Pancreas (tissue), 10 donors: Measurements from ENCODE around the gene RABGGTA. TPM values are rescaled to one million over a fixed set of nuclear protein-coding genes. Genes with fewer than 3 reads are reported as not detected.

ENCODE experiments used
- ATAC-seq, 4 donors: fragments of 200-7000 bp; cut with Tn5 transposase; one replicate each; pipeline versions ENCODE4 v1.8.0 to v1.9.1; 2020; ENCODE audit warnings: mild to moderate bottlenecking in 4 of 4, moderate library complexity in 4 of 4
- DNase-seq, 6 donors: peaks; one replicate each; pipeline ENCODE4 v3.0.0-alpha.2; 2020
- FAIRE-seq: peaks from 2 replicates; lab custom pipeline; 2012; peaks lifted over from hg19 to GRCh38; lab: Jason Lieb, UNC
- H3K27ac ChIP-seq, 4 donors: fragments of 200-600 bp; sonication (generic); 1 replicate in 3 of 4; 2 replicates in 1 of 4; pipeline versions ENCODE4 v1.5.0 to v1.8.0; 2020
- H3K27me3 ChIP-seq, 4 donors: fragments of 200-600 bp; one replicate each; pipeline ENCODE4 v1.8.0; 2021
- H3K36me3 ChIP-seq, 3 donors: fragments of 200-600 bp; sonication (generic) in 1 of 3; one replicate each; pipeline versions ENCODE4 v1.5.0 to v1.8.0; 2020 to 2021
- H3K4me1 ChIP-seq, 3 donors: fragments of 200-600 bp; one replicate each; pipeline ENCODE4 v1.8.0; 2021
- H3K4me3 ChIP-seq, 4 donors: fragments of 200-600 bp; sonication (generic) in 2 of 4; one replicate each; pipeline versions ENCODE4 v1.5.0 to v1.8.0; 2020 to 2021
- H3K9me3 ChIP-seq, 4 donors: fragments of 200-600 bp; one replicate each; pipeline ENCODE4 v1.8.0; 2021
- WGBS, 2 donors: extraction: QIAGEN DNeasy Blood & Tissue Kit; methylation state at CpG; one replicate each; pipeline ENCODE4 v1.1.7; 2013; 5-methylcytosine and 5-hydroxymethylcytosine counted together
- intact Hi-C, 3 donors: fragments of 100-400 bp; cut with DNase I; formaldehyde crosslinking; loops; one replicate each; pipeline versions ENCODE4 v1.11.1 to v1.14.2; 2022
- polyA plus RNA-seq, 2 donors: library from polyadenylated mRNA; stranded (reverse); fragments of 200-250 nt; gene quantifications; one replicate each; pipeline ENCODE4 v1.2.3, GENCODE V29; 2013
- total RNA-seq, 6 donors: library from RNA; stranded (reverse); fragmentation: NEBNext Ultra II Directional in 4 of 6; extraction: Animal tissue kit (Norgen Biotek cat#: 25700) in 4 of 6; gene quantifications; one replicate each; pipeline versions ENCODE4 v1.2.1 to v1.2.4, GENCODE V29; 2021 to 2023
- TF ChIP-seq, protein P1 (sequence below), 4 donors: fragments of 200-600 bp; sonication (generic) in 3 of 4; IDR thresholded peaks; one replicate each; pipeline versions ENCODE4 v1.5.0 to v1.8.0; 2021; ENCODE audit warnings: antibody characterized with exemption in 4 of 4
- donor health status: healthy with polysubstance abuse.
- donor health status: DM: no; HTN: no; CAD: no; lungs with moderate emphysema.
- donor health status: DM: no; HTN: no; CAD: no.
- donor health status: control.
- donor health status: control.
- donor health status: Bipolar disorder and iron deficiency.
- donor health status: DM: yes; HTN: yes; CAD: no.
- donor health status: DM: no; HTN: no; CAD: no.
- donor health status: DM: no; HTN: no; CAD: no.
- donor health status: DM: yes; HTN: yes; CAD: no.

The RABGGTA gene
- total and polyA plus RNA-seq, 8 donors: 15.4 to 51.5 (median 19.9) TPM

DNA sequence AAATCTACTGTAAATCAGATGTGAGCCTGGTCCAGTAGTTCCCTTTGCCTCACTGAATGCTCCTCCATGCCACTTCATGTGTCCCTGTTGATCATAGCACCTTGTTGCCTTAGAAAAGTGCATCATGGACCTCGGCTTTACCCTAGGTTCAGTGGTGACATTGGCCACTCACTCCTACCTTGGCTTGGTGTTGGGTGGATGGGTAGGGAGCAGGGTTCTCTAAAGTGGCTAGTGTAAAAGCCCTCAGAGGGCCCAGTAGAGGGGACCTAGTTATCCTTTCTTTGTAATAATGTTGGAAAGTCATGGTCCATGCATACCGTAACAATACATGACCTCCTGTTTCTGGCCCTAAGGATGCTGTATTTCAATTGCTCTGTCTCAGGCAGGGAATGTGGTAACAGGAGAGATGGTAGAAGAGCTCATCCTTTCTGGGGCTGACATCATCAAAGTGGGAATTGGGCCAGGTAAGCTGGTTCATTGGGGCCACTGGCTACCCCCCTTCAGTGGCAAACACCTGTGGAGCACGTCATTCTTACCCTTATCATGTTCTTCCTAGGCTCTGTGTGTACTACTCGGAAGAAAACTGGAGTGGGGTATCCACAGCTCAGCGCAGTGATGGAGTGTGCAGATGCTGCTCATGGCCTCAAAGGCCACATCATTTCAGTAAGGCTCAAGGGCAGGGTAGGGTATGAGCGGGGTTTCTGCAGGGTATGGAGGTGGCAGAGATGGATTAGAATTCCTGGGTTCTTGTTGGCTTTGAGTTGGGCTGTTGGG lies 34.5 kb downstream of the RABGGTA start:
- H3K9me3 ChIP-seq: no peaks in the 10 kb centered on the region
- no peak overlapping the region for H3K4me3 ChIP-seq
- peaks cover 22 to 36% (median 36%) of the 10 kb centered on the region in 3 donors for H3K4me1 ChIP-seq
- intact Hi-C loops: no loop called here
- no peaks in the 10 kb centered on the region for H3K27me3 ChIP-seq
- FAIRE-seq (no peak), ATAC-seq (no peak), DNase-seq (no peak)
- H3K27ac ChIP-seq: no peak overlapping the region
- WGBS, 2 donors: 86 to 87% methylated on average over 6 of the region's 6 CpGs
- H3K36me3 ChIP-seq: peaks cover 5 to 39% (median 27%) of the 10 kb centered on the region in 3 donors
- TF ChIP-seq, protein P1, sequence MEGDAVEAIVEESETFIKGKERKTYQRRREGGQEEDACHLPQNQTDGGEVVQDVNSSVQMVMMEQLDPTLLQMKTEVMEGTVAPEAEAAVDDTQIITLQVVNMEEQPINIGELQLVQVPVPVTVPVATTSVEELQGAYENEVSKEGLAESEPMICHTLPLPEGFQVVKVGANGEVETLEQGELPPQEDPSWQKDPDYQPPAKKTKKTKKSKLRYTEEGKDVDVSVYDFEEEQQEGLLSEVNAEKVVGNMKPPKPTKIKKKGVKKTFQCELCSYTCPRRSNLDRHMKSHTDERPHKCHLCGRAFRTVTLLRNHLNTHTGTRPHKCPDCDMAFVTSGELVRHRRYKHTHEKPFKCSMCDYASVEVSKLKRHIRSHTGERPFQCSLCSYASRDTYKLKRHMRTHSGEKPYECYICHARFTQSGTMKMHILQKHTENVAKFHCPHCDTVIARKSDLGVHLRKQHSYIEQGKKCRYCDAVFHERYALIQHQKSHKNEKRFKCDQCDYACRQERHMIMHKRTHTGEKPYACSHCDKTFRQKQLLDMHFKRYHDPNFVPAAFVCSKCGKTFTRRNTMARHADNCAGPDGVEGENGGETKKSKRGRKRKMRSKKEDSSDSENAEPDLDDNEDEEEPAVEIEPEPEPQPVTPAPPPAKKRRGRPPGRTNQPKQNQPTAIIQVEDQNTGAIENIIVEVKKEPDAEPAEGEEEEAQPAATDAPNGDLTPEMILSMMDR (IDR thresholded peaks at IDR 0.05): no peak

DNA sequence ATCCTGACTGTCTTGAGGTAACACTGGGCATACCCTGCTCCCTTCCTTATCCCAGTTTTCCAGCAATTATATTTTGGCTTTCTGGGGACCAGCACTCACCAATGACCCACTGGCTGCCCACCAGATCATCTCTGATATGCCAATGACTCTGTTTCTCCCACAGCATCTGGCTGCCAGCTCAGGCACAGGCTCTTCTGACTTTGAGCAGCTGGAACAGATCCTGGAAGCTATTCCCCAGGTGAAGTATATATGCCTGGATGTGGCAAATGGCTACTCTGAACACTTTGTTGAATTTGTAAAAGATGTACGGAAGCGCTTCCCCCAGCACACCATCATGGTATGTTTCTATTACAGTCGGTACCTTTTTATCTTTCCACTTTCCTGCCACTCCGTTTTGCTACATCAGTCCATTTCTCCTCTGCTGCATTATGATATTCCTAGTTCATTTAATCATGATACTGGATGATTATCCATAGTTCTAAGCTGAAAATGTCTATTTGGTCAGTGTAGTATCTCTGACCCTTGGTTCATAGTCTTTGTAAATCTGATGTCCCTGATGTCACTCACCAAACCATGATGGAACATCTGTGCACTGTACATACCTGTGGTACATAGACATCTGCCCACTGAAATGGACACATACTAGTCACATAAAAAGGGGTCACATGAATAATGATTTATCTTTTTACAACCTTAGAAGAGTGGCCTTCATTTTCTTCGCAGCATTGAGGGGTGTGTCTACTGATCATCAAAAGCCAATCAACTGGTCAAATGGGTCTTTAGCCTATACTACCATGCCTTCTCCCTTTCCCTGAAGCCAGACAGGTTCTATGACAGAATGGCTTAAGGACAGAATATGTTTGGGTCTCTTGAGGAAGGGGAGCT lies 35.4 kb downstream of the RABGGTA start:
- H3K27me3 ChIP-seq: no peaks in the 10 kb centered on the region
- TF ChIP-seq, protein P1 (IDR thresholded peaks at IDR 0.05): no peak
- no peaks in the 10 kb centered on the region for H3K9me3 ChIP-seq
- DNase-seq (no peak), ATAC-seq (no peak), FAIRE-seq (no peak)
- peaks cover 5 to 39% (median 27%) of the 10 kb centered on the region in 3 donors for H3K36me3 ChIP-seq
- H3K4me3 ChIP-seq: no peak overlapping the region
- 84 to 92% methylated on average over 5 of the region's 5 CpGs for WGBS, 2 donors
- intact Hi-C loops: no loop called here
- no peak overlapping the region for H3K27ac ChIP-seq
- H3K4me1 ChIP-seq: peaks cover 16 to 33% (median 33%) of the 10 kb centered on the region in 3 donors

DNA sequence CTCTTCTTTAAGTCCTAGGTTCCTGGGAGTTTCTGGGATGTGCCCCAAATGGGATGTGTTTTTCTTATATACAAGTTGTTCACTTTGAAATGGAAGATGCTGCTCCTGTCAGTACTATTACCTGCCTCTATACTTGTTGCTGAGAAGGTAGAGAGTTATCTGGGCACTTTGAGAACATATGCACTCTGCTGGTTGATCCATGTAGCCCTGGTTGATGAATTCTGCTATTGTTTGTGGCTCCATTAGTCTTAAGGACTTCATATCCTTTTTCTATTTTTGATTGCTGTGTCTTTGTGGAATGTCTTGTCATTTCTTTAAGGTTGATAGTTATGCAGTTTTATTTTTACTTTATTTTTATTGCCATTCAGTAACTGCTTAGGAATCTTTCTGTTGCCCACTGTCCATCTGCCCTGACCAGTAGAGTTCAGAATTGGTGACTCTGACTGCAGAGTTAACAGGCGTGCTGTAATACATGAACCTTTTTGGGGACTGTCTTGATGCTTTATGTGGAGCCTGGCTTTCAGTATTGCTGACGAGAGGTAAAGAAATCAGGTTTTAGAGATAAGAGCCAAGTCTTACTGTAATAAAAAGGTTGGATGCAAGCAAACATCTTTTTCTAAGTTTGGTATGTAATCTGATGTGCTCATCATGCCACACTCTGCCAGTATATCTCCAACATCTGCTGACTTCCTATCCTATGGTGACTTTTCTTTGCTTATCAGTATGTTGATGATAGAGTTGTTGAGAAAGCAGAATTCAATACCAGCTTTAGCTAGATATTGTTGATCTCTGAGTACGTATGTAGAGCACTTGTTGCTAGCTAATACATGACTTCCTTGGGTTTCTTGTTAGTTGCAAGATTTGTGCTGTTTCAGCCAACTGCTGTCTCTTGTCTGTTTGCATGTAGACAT lies 37.0 kb downstream of the RABGGTA start:
- Histone ChIP-seq H3K36me3 (peaks cover 5 to 32% (median 20%) of the 10 kb centered on the region in 3 donors), H3K4me3 (no peak overlapping the region), H3K4me1 (peaks cover 8 to 21% (median 18%) of the 10 kb centered on the region in 3 donors), H3K27ac (no peak overlapping the region), H3K9me3 (no peaks in the 10 kb centered on the region), H3K27me3 (no peaks in the 10 kb centered on the region)
- FAIRE-seq (no peak), DNase-seq (no peak), ATAC-seq (no peak)
- TF ChIP-seq, protein P1 (IDR thresholded peaks at IDR 0.05): no peak
- 73 to 74% methylated on average over 3 of the region's 3 CpGs for WGBS, 2 donors
- intact Hi-C loops: no loop called here

DNA sequence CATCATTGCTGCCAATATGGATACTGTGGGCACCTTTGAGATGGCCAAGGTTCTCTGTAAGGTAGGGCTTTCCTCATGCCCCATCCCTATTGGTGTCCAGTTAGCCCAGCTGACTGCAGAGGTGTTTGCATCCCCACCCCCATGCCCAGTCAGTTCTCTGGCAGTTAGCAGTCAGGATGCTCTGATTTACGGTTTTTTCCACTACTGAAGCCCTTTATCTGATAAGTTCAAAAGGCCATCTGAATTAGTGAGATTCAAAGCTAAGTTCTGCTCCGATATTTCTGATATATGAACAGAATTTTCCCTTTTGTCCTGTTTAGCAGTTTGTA lies 37.9 kb downstream of the RABGGTA start:
- intact Hi-C loops: no loop called here
- FAIRE-seq (no peak), ATAC-seq (no peak), DNase-seq (no peak)
- Histone ChIP-seq H3K27me3 (no peaks in the 10 kb centered on the region), H3K36me3 (peaks cover 5 to 23% (median 12%) of the 10 kb centered on the region in 3 donors), H3K9me3 (no peaks in the 10 kb centered on the region), H3K4me3 (peak overlapping the region in 2 of 4 donors; percentile 71 to 82), H3K27ac (peak overlapping the region in 2 of 4 donors; percentile 83 to 89), H3K4me1 (peaks cover 7 to 17% (median 13%) of the 10 kb centered on the region in 3 donors)
- 30 to 33% methylated on average over 2 of the region's 2 CpGs for WGBS, 2 donors
- TF ChIP-seq, protein P1 (IDR thresholded peaks at IDR 0.05): no peak
